ENCODE results near the gene CTNNA1.

The CTNNA1 gene

GRCh38 chr5:138762110-138762509, 8.9 kb downstream of the CTNNA1 start:
- H3K4me2 ChIP-seq (ENCODE audit: low read depth, low read length, poor library complexity, severe bottlenecking) = peak overlapping the region; percentile 46
- no peak overlapping the region for H3K4me3 ChIP-seq (ENCODE audit: low read length, poor library complexity, severe bottlenecking)
- H4K20me1 ChIP-seq (ENCODE audit: insufficient read depth, low read length, poor library complexity, severe bottlenecking) = peaks cover 25% of the 10 kb centered on the region
- peaks cover 10% of the 10 kb centered on the region; the same call in 1 of the 2 replicates for H3K79me2 ChIP-seq (ENCODE audit: insufficient read depth, low read length)
- H3K4me1 ChIP-seq (ENCODE audit: insufficient read depth, low read length, poor library complexity, severe bottlenecking) = peaks cover 23% of the 10 kb centered on the region
- no peaks in the 10 kb centered on the region for H3F3A ChIP-seq (ENCODE audit: low read depth)
- H3K27me3 ChIP-seq (ENCODE audit: insufficient read depth, low read length, poor library complexity, severe bottlenecking) = no peaks in the 10 kb centered on the region
- H3K9me3 ChIP-seq (ENCODE audit: insufficient read depth, low read depth, low read length) = no peaks in the 10 kb centered on the region
- no peak overlapping the region for H2AFZ ChIP-seq (ENCODE audit: low read length)
- H3K9me2 ChIP-seq (replicated peaks; ENCODE audit: low read depth, low read length) = no peaks in the 10 kb centered on the region
- no peaks in the 10 kb centered on the region for H3K36me3 ChIP-seq (ENCODE audit: insufficient read depth, low read length)
- H3K9ac ChIP-seq (ENCODE audit: low read depth, low read length, poor library complexity, severe bottlenecking) = no peak overlapping the region
- TF ChIP-seq CTCF (conservative IDR thresholded peaks at IDR 0.05; ENCODE audit: low read length) (no peak), EZH2phosphoT487 (IDR thresholded peaks at IDR 0.05; ENCODE audit: borderline replicate concordance) (no peak)

GRCh38 chr5:138763037-138763778, 10.0 kb downstream of the CTNNA1 start:
- H2AFZ ChIP-seq (ENCODE audit: low read length) = no peak overlapping the region
- no peaks in the 10 kb centered on the region for H3K36me3 ChIP-seq (ENCODE audit: insufficient read depth, low read length)
- no peaks in the 10 kb centered on the region for H3K27me3 ChIP-seq (ENCODE audit: insufficient read depth, low read length, poor library complexity, severe bottlenecking)
- H3K9ac ChIP-seq (ENCODE audit: low read depth, low read length, poor library complexity, severe bottlenecking) = no peak overlapping the region
- H3K4me2 ChIP-seq (ENCODE audit: low read depth, low read length, poor library complexity, severe bottlenecking) = no peak overlapping the region
- H3K9me2 ChIP-seq (replicated peaks; ENCODE audit: low read depth, low read length) = no peaks in the 10 kb centered on the region
- peaks cover 10% of the 10 kb centered on the region; the same call in 1 of the 2 replicates for H3K79me2 ChIP-seq (ENCODE audit: insufficient read depth, low read length)
- peaks cover 19% of the 10 kb centered on the region for H3K4me1 ChIP-seq (ENCODE audit: insufficient read depth, low read length, poor library complexity, severe bottlenecking)
- H3K9me3 ChIP-seq (ENCODE audit: insufficient read depth, low read depth, low read length) = no peaks in the 10 kb centered on the region
- H4K20me1 ChIP-seq (ENCODE audit: insufficient read depth, low read length, poor library complexity, severe bottlenecking) = peaks cover 25% of the 10 kb centered on the region
- H3K4me3 ChIP-seq (ENCODE audit: low read length, poor library complexity, severe bottlenecking) = no peak overlapping the region
- no peak for TF ChIP-seq EZH2phosphoT487 (IDR thresholded peaks at IDR 0.05; ENCODE audit: borderline replicate concordance)
- no peak for TF ChIP-seq CTCF (conservative IDR thresholded peaks at IDR 0.05; ENCODE audit: low read length)
- H3F3A ChIP-seq (ENCODE audit: low read depth) = no peaks in the 10 kb centered on the region

- Histone ChIP-seq H3K79me2 (ENCODE audit: insufficient read depth, low read length) (no peaks in the 10 kb centered on the region), H3K4me1 (ENCODE audit: insufficient read depth, low read length, poor library complexity, severe bottlenecking) (no peaks in the 10 kb centered on the region), H3K9ac (ENCODE audit: low read depth, low read length, poor library complexity, severe bottlenecking) (no peak overlapping the region), H2AFZ (ENCODE audit: low read length) (no peak overlapping the region), H3K36me3 (ENCODE audit: insufficient read depth, low read length) (no peaks in the 10 kb centered on the region), H3K27me3 (ENCODE audit: insufficient read depth, low read length, poor library complexity, severe bottlenecking) (no peaks in the 10 kb centered on the region), H4K20me1 (ENCODE audit: insufficient read depth, low read length, poor library complexity, severe bottlenecking) (no peaks in the 10 kb centered on the region), H3F3A (ENCODE audit: low read depth) (no peaks in the 10 kb centered on the region), H3K9me2 (replicated peaks; ENCODE audit: low read depth, low read length) (no peaks in the 10 kb centered on the region), H3K4me3 (ENCODE audit: low read length, poor library complexity, severe bottlenecking) (no peak overlapping the region), H3K9me3 (ENCODE audit: insufficient read depth, low read depth, low read length) (no peaks in the 10 kb centered on the region), H3K4me2 (ENCODE audit: low read depth, low read length, poor library complexity, severe bottlenecking) (no peak overlapping the region)
- TF ChIP-seq EZH2phosphoT487 (IDR thresholded peaks at IDR 0.05; ENCODE audit: borderline replicate concordance) = no peak
- no peak for TF ChIP-seq CTCF (conservative IDR thresholded peaks at IDR 0.05; ENCODE audit: low read length)
These were observed 17.1 kb downstream of the CTNNA1 start for GRCh38 chr5:138770291-138770690.
